HL-60 (cell line): ENCODE measurements around the gene SFXN1.

Experiments
- DNase-seq, 2 experiments: peaks; one replicate each; pipeline ENCODE4 v3.0.0-alpha.2; 2010 to 2020; ENCODE audit warnings: low read depth in 1 of 2, low spot score in 1 of 2
- H3K27ac ChIP-seq: fragments of 250-450 bp; sonication (Bioruptor Pico); replicated peaks from 2 replicates; pipeline ENCODE4 v1.5.1; 2020; ENCODE audit warnings: mild to moderate bottlenecking, moderate library complexity
- H3K27me3 ChIP-seq: fragments of 250-450 bp; sonication (Bioruptor Pico); 2 replicates; pipeline ENCODE4 v1.5.1; 2021; ENCODE audit warnings: mild to moderate bottlenecking, moderate library complexity; ENCODE audit not compliant: insufficient read depth, poor library complexity, severe bottlenecking
- H3K4me3 ChIP-seq: replicated peaks from 2 replicates; pipeline ENCODE4 v1.5.1; 2011; ENCODE audit warnings: mild to moderate bottlenecking, control low read depth, low read length; ENCODE audit not compliant: insufficient read depth
- CTCF ChIP-seq: IDR thresholded peaks from one replicate; pipeline ENCODE4 v1.5.1; 2011; ENCODE audit warnings: low read length, control low read depth, inconsistent platforms; ENCODE audit not compliant: insufficient read depth
- GABPA ChIP-seq: IDR thresholded peaks from 2 replicates; pipeline ENCODE4 v1.6.1; 2012; ENCODE audit warnings: low read depth
- POLR2AphosphoS5 ChIP-seq: IDR thresholded peaks from 2 replicates; pipeline ENCODE4 v1.6.1; 2012; ENCODE audit warnings: low read depth
- REST ChIP-seq: IDR thresholded peaks from 2 replicates; pipeline ENCODE4 v1.6.1; 2012; ENCODE audit warnings: low read depth; ENCODE audit not compliant: insufficient replicate concordance
- SPI1 ChIP-seq: IDR thresholded peaks from 2 replicates; pipeline ENCODE4 v1.6.1; 2012; ENCODE audit warnings: low read depth, mild to moderate bottlenecking, borderline replicate concordance

The SFXN1 gene

GRCh38 chr5:175464942-175465233 is 13.5 kb upstream of the SFXN1 start:
- Histone ChIP-seq H3K4me3 (no peak overlapping the region), H3K27ac (no peak overlapping the region), H3K27me3 (peaks cover 11% of the 10 kb centered on the region)
- no peak for TF ChIP-seq GABPA
- no peak for TF ChIP-seq REST
- no peak for TF ChIP-seq SPI1
- TF ChIP-seq POLR2AphosphoS5: no peak
- no peak for TF ChIP-seq CTCF
- no peak for DNase-seq

- Histone ChIP-seq H3K27ac (no peak overlapping the region), H3K4me3 (no peak overlapping the region), H3K27me3 (peaks cover 11% of the 10 kb centered on the region)
- TF ChIP-seq CTCF: no peak
- no peak for TF ChIP-seq REST
- no peak for TF ChIP-seq SPI1
- TF ChIP-seq GABPA: no peak
- no peak for TF ChIP-seq POLR2AphosphoS5
- DNase-seq: no peak
Observed at GRCh38 chr5:175465282-175465681, 13.1 kb upstream of the SFXN1 start.

- Histone ChIP-seq H3K27ac (no peak overlapping the region), H3K27me3 (peaks cover 11% of the 10 kb centered on the region), H3K4me3 (no peak overlapping the region)
- TF ChIP-seq POLR2AphosphoS5 (no peak), REST (no peak), SPI1 (no peak)
- DNase-seq: no peak
Observed at GRCh38 chr5:175466700-175467318, 11.6 kb upstream of the SFXN1 start.
